Lower leg skin (tissue), 3 donors: ENCODE data around the gene KCNH5.

Experiments used
- POLR2A ChIP-seq, 2 donors: fragments of 450-650 bp; IDR thresholded peaks; one replicate each; pipeline ENCODE4 v1.6.1; 2016 to 2017; ENCODE audit warnings: antibody characterized with exemption in 2 of 2, mild to moderate bottlenecking in 1 of 2, moderate library complexity in 1 of 2
- TF ChIP-seq, protein P1 (sequence below), 3 donors: fragments of 450-650 bp; IDR thresholded peaks; one replicate each; pipeline ENCODE4 v1.5.1; 2016; ENCODE audit warnings: antibody characterized with exemption in 3 of 3, mild to moderate bottlenecking in 3 of 3, moderate library complexity in 2 of 3

DNA sequence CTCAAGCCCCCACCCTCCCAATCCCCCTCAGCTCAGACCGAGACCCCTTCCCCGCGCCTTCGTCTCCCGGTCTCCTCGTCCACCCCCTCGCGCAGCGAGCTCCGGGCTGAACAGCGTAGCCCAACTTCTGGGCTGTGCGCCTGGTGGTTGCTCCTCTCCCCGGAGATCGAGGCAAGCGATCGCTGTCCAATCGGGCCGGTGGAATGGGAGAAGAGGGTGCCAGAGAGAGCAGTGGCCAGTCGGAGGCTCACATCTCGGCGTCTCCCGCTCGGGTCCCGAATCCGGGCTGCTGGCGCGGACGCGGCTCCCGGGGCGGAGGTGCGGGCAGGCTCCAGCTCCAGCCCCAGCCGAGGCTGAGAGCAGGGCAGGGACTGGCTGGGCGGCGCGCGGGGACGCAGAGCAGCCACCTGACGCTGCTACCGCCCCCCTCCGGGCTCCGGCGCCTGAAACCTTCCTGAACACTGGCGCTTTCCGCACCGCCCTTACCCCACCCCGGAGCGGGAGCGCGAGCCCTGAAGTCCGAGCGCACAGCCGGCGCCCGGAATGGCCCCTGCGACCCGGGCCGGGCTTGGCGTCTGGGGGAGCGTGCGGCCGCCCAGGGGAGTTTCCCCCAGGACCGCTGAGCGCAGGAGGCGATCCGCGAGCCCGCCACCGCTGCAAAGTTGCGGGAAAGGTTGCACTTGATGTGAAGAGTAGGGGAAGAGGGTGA, 508 bp upstream of the KCNH5 start:
- TF ChIP-seq, protein P1, sequence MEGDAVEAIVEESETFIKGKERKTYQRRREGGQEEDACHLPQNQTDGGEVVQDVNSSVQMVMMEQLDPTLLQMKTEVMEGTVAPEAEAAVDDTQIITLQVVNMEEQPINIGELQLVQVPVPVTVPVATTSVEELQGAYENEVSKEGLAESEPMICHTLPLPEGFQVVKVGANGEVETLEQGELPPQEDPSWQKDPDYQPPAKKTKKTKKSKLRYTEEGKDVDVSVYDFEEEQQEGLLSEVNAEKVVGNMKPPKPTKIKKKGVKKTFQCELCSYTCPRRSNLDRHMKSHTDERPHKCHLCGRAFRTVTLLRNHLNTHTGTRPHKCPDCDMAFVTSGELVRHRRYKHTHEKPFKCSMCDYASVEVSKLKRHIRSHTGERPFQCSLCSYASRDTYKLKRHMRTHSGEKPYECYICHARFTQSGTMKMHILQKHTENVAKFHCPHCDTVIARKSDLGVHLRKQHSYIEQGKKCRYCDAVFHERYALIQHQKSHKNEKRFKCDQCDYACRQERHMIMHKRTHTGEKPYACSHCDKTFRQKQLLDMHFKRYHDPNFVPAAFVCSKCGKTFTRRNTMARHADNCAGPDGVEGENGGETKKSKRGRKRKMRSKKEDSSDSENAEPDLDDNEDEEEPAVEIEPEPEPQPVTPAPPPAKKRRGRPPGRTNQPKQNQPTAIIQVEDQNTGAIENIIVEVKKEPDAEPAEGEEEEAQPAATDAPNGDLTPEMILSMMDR (IDR thresholded peaks at IDR 0.05), result no peak
- TF ChIP-seq POLR2A (IDR thresholded peaks at IDR 0.05), result no peak
